UCSD-AML1 (cell line): ENCODE measurements around the gene TPRN.
A peak's percentile ranks its signal among the peaks of the same experiment; 100 is the strongest.

Experiments
- DNase-seq: peaks from one replicate; lab custom pipeline; 2025; ENCODE audit not compliant: unreplicated experiment; lab: John Stamatoyannopoulos, UW

TPRN gene

DNA sequence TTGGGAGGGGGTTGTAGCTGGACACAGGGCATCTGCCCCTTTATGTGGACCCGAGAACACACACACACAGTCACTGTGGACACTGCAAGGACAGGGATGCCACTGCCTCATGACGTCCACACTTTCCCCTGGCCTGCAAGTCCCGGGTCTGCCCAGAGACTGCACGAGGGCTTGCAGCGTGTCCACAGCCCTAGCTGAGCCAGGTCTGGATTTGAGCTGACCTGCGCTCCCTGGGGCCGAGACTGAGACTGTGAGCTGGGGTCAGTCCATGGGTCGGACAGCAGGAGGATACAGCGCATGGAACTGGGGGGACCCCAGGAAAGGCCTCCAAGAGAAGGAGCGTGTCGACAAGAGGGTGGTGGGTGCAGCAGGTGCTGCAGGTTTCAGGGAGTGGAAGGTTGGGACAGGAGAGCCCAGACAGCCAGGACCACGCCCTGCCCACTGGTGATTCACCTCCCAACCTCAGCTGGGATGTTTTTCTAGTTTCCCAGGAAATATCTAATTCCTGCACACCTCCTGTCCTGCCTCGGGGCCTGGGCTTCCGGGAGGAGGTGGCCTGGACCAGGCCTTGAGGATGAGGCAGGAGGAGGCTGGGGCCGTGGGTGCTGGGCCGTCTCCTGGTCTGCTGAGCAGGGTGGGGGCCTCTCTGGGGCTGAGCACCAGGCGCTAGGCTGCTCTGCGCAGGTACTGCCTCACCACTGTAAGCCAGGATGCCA, 26.0 kb upstream of the TPRN start:
- no peak for DNase-seq

DNA sequence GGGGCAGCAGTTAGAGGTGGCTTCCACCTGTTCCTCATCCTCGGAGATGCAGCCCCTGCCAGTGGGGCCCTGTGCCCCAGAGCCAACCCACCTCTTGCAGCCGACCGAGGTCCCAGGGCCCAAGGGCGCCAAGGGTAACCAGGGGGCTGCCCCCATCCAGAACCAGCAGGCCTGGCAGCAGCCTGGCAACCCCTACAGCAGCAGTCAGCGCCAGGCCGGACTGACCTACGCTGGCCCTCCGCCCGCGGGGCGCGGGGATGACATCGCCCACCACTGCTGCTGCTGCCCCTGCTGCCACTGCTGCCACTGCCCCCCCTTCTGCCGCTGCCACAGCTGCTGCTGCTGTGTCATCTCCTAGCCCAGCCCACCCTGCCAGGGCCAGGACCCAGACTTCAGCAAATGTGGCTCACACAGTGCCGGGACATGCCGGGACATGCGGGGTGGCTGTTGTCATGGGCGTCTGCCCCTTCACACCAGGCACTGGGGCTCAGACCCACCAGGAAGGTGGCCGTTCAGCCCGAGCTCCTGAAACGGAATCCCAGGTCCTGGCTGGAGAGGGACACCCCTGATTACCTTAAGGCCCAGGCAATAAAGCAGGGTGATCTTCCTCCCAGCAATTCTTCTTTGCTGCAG, 25.3 kb upstream of the TPRN start:
- DNase-seq = no peak

DNA sequence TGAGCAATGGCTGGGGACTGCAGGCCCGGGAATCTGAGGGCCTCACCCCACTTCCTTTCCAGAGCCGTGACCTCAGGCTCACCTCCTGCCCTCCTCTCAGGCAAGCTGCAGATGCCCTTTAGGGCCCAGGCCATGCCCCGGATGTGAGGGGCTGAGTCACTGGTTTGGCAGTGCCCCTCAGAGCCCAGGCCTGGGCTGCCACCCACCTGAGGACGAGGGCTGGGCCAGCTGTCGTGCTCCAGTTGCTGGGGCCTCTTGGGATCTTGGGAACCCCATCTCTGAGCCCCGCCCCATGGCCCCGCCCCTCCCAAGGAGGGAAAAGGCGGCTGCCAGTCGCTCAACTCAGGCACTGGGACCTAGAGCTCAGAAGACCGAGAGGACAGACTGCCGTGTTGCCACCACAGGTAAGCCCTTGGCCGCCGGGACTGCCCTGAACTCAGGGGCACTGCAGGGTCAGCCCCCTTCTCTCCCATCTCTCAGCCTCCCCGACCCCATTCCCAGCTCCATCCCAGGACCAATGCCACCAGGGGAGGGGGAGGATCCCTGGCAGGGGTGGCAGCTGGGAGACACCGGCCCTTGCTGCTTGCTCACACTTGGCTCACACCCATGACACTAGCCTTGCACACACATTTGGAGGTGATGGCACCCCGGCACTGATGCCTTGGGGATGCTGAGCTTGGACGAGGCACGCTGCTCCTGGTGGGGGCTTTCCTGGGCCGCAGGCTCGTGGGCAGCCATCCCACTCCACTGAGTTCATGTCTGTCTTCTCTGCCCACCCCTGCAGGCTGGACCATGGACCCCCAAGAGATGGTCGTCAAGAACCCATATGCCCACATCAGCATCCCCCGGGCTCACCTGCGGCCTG, 24.5 kb upstream of the TPRN start, which contains the start of gene CYSRT1:
Gene CYSRT1, plus strand, starts transcription at position 345 of the 865 bp plus-strand sequence. Its CDS starts 448 bp downstream, at position 793.
- peak; percentile 40 for DNase-seq

DNA sequence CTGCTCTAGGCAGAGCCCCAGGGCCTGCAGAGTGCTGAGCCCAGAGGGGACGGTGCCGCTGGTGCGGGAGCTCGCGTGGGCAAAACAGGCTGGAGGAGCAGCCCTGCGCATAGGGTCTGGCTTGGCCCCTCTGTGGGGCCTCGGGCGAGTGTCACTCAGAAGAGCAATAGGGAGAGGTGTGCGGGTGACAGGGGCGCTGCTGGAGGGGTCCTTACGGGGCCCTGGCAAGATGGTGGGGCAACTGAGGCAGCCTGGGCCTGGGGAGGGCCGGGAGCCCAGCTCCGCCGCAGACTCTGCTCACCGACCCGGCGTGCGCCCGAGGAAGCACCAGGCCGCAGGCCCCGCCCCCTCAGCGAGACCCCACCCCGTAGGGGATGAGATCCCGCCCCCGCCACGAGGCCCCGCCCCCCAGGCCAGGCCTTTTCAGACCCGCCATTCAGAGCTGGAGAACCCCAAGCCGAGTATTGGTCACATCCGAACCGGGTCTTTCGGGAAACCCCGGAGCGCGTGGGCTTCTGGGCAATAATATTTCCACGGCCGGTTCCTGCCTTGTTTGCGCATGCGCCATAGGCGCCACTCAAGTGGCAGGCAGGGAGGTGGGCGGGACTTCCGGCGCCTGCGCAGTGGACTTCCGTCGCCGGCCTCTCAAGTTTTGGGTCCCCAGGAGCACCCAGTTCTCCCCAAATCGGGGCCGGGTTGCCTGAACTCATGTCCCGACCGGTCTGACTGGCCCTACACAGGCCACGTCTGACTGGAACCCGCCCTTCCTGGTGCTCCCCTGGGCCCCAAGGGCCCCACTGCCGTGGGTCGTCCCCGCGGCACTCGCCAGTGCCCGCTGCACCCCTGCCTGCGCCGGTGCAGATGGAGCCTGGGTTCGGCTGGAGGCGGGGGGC, 22.8 kb upstream of the TPRN start:
- peak; percentile 99 for DNase-seq

DNA sequence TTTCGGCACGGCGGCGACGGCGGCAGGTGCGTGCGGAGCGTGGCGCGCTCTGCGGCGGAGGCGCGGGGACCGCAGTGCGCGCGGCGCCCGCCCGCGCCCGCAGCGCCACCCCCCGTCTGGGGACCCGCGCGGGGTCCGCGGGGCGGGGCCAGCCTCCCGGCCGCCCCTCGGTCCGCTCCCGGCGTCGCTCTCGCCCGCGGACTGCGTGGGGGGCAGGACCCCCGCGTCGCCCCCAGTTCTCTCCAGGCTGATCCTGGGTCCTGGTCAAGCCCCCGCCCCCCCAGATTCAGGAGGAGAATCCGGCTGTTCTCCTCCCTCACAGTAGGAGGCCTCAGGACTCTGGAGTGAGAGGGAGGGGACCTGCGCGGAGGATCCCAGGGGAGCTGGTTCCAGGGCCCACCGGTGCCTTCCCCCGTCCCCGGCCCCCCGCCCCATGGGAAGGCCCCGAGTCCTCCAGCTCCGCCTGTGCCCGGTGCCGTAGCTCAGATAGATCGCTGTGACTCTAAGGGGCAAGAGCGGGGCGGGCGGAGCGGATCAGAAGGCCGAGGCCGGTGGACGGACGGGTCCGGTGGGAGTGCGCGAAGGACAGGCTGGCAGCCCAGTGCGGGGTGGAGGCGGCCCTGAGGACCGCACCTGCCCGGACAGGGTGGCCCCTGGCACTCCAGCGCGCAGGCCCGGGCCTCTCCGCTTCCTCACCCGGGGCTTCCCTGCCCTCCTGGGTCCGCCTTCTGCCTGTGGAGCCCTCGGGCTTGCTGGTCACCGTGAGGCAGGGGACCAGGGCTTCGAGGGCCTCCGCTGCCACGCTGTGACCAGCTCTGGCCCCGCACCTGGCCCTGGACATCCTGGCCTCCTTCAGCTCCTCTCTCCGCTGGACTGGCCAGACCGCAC, 21.9 kb upstream of the TPRN start, which contains the start of gene RNF208:
Gene RNF208, minus strand, starts transcription at position 51 of the 888 bp plus-strand sequence. CDS start 1,028 bp downstream, outside the sequence.
- no peak for DNase-seq

DNA sequence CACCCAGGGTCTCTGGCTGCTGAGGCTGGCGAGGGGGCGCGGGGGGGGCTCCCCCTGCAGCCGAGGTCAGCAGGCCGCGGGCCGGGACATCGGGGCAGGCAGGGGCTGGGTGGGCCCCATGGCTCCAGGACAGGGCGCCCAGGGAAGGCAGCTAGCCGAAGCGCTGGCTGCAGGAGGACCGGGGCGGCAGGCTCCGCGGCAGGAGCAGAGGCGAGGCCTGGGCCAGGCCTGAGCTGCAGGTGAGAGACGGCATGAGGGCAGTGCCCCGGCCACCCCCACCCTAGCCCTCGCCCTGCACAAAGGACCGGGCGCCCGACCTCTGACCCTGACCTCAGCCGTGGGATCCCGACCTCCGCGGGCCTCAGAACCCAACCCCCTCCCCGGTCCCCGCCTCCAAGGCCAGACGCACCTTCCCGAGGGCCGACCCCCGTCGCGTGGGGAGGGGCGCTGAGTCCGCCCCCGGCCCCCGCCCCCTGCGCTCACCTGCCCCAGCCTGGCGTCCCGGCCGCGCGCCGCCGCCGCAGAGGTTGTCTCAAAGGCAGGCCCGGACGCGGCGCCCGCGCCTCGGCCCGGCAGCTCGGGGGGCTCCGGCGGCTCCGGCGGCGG, 21.1 kb upstream of the TPRN start:
- no peak for DNase-seq

DNA sequence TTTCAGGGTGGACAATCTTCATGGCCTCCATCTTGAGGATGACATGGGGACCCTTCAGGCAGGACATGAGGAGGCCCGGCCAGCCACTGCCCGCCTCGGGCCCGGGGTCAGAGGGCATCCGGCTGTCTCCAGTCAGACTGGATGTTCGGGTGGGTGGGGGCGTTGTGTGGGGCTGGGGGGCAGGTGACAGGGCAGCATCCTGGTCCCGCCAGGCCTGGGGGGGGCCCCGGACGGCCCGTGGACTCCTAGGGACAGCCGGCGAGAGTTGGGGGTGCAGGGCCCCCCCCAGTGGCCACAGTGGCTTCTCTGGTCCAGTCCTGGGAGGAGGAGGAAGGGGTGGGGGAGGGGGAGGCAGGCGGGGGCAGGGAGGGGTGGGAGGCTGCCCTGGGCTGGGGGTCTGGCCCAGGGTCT, 20.6 kb upstream of the TPRN start:
- DNase-seq = no peak

DNA sequence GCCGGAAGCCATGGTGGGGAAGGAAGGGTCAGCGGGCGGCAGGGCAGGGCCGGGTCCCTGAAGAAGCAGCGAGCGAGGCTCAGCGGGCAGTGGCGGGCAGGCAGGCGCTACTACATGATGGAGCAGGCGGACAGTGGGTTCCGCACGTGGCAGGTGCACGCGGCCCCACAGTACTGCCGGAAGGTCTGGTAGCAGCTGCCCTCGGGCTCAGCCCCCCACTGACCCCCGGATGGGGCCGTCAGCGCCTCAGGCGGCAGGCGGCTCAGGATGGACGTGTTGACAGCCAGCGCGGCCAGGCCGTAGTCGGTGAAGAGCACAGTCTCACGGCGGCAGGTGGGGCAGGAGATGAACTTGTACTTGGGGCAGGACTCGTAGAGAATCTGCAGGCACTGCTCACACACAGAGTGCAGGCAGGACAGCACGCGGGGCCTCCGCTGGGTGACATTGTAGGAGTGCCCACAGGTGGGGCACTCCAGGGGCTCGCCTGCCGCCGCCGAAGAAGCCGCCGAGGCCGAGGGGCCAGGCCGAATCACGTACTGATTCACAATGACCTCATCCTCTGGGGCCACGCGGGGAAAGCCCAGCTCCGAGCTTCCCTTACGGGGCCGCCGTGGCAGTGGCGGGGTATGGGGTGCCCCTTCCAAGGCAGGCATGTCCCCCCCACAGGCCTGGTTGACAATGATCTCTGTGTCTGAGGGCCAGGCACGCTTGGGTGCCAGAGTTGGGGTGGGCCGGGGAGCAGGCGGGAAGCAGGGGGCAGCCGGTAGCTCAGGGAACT, 20.0 kb upstream of the TPRN start:
- DNase-seq = no peak

DNA sequence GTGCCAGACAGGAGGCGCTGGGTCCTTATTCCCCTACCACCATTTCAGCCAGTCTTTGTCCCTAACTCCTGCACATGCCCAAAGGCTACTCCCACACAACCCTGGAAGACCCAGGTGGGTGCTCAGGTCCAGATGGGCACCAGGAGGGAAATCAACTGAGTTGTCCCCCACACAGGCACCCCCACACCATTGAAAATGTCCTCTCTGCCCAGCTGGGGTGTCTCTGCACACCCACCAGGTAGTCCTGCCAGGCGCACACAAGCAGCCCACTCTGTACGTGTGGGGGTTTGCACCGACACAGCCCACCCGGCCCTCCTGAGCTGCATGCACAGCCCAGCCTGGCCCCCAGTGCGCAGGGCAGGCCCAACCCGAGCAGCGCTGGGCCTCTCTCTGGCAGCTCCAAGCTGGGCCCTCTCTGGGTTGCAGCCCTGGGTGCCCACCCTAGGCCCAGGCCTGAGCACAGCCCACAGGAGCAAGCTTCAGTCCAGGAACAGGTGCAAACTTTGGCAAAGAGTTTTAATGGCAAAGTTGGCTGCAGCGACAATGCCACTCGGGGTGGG, 19.3 kb upstream of the TPRN start:
- no peak for DNase-seq

DNA sequence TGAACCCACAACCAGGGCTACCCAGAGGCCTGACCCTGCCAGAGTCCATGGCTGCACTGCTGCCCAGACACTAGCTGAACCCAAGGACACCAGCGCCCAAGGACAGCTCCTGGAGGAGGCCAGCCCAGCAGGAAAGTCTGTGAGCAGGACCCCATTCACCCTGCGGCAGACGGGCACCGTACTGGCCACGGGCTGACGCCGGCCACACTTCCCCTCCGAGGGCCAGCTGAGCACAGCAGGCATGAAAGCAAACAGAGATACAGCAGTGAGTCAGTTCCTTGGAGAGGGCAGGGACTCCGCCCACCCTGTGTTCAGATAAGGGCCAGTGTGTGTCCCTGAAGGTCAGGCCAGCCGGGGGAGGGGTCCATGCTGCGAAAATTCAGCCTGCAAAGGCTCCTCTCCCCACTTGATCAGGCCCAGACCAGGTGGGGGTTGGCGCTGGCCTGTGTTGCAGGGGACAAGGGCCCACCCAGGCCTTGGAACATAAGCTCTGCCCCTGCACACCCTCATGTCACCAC, 18.3 kb upstream of the TPRN start:
- peak; percentile 67 for DNase-seq

DNA sequence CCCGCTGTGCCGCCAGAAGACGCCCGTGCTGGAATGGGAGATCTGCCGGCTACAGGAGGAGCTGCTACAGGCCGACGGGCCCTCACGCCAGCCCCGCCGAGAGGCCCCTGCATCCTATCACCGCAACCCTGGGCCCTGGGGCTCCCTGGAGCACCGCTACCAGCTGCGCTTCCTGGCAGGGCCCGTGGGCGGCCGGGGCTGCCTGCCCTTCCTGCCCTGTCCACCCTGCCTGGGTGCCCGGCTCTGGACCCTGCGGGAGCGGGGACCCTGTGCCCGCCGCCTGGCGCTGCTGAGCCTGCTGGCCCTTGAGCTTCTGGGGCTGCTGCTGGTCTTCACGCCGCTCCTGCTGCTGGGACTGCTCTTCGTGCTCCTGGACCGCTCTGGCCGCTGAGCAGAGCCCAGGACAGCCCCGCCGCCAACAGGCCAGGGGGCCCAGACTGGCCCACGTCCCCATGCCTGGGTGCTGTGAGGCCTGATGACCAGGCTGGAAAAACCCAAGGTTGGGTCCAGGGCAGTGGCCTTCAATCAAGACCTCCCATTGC, 17.7 kb upstream of the TPRN start:
- DNase-seq = no peak

DNA sequence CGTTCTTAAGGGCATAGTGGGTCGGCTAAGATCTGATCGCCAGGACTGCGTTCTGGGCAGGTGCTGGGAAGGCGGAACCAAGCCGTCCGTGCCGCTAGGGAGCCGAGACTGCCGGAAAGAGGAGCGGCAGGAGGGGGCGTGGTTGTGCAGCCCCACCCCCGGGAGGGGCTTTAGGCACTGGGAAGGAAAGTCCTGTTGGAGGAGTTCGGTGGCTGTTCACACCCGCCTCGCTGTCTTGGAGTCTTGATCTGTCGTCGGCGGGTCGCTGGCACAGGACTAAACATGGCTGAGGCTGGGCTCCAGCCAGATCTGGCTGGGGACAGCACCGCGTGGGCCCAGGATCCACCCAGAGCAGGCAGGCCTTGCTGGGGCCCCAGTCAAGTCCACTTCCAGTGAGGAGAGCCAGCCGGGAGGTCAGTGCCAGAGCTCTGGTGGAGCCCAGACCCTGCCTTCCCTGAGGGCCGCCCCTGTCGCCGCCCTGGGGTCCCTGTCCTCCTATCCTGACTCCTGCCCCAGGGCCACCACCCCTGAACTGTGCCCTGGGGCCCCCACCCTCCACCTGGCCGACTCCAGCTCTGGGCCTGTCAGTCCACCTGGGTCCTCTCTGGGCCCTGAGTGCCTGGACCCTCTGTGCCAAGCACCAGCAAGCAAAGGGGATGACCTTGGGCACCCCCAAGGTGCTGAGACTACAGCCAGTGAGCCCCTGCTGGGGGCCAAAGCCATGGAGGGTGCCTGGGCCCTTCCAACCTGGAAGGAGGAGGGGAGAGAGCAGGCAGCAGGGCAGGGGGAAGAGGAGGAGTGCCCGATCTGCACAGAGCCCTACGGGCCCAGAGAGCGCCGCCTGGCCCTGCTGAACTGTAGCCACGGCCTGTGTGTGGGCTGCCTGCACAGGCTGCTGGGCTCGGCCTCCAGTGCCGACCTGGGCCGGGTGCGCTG, 17.0 kb upstream of the TPRN start:
- DNase-seq = peak; percentile 77

DNA sequence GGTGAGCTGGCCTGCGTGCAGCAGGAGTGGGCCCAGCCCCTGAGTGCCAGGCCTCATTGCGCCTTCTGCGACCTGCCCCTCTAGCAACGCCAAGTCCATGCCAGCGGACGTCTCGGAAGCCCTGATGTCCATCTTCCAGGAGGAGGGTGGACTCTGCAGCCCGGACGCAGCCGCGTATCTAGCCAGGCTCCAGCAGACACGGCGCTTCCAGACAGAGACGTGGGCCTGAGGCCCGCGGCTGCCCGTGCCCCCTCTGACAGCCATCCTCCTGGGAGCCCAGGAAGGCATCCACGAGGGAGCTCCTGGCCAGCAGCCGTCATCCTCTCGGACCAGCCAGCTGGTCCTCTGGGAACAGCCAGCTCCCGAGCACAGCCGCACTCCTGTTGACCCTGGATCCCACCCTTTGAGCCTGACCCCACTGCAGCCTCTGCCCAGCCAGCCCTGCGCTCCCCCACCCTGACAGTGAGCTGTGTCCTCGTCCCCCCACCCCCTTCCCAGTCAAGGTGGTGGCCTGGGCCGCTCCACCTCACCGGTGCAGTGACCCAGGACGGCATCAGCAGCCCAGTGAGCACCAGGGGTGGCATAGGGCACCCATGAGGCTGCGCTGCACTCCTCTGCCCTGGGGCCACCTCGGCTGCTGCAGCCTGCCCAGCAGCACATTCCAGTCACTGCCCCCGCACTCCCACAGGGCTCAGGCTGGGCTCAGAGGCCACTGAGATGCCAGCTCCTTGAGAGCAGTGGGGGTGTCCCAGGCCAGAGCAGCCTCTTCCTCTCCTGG, 15.8 kb upstream of the TPRN start:
- DNase-seq = no peak

DNA sequence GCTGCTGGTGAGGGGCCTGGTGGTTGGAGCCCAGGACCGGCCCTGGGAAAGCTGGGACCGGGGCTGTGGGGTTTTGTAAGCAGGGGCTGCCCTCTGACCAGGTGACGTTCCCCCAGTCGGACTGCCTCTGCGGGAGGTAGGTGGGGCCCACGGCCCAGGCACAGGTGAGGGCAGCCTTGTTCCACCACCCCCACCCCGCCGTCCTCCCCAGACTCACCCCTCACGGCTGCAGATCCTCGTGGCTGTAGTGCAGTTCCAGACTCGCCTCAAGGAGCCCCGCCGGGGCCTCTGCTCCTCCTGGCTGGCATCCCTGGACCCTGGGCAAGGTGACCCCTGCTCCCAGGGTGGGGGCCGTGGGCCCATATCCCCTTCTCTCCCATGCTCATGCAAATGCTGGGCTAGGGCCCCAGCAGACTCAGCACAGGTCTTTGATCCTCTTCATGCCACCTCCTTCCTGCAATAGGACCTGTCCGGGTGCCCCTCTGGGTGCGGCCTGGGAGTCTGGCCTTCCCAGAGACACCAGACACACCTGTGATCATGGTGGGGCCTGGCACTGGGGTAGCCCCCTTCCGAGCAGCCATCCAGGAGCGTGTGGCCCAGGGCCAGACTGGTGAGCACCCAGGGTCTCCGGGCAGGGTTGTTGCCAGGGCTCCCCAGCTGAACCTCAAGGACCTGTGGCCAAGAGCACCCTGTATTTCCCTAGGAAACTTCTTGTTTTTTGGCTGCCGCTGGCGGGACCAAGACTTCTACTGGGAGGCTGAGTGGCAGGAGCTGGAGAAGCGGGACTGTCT, 14.8 kb upstream of the TPRN start:
- DNase-seq = no peak

DNA sequence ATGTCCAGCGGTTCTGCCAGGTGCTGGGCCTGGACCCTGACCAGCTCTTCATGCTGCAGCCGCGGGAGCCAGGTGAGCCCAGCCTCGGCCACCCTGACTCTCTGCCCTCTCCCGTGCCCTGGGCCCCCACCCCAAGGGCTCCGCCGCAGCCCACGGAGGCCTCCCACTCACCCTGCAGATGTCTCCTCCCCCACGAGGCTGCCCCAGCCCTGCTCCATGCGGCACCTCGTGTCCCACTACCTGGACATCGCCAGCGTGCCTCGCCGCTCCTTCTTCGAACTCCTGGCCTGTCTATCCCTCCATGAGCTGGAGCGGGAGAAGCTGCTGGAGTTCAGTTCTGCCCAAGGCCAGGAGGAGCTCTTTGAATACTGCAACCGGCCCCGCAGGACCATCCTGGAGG, 14.1 kb upstream of the TPRN start:
- DNase-seq = no peak
